Breast epithelium (tissue), 3 donors: Measurements from ENCODE around the gene MLLT1.

Experiments
- POLR2A ChIP-seq: fragments of 450-650 bp; IDR thresholded peaks from one replicate; pipeline ENCODE4 v1.6.1; 2016; ENCODE audit warnings: antibody characterized with exemption, mild to moderate bottlenecking, moderate library complexity
- TF ChIP-seq, protein P1 (sequence below), 3 donors: fragments of 450-650 bp; IDR thresholded peaks; one replicate each; pipeline ENCODE4 v1.5.1; 2016 to 2017; ENCODE audit warnings: antibody characterized with exemption in 3 of 3, mild to moderate bottlenecking in 3 of 3, moderate library complexity in 3 of 3

DNA sequence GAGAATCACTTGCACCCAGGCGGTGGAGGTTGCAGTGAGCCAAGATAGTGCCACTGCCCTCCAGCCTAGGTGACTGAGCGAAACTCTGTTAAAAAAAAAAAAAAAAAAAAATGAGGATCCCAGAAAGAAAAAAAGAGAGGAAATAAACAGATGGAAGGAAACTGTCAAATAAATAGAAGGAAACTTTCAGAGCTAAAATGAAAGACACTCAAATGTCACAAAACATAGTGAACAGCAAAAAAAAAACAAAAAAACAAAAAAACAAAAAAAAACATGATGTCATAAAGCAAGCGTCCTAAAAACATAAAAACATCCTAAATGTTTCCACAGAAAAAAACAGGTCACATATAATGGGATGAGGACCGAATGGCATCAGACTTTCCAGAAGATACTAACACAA is 15.0 kb downstream of the MLLT1 start:
- TF ChIP-seq, protein P1, sequence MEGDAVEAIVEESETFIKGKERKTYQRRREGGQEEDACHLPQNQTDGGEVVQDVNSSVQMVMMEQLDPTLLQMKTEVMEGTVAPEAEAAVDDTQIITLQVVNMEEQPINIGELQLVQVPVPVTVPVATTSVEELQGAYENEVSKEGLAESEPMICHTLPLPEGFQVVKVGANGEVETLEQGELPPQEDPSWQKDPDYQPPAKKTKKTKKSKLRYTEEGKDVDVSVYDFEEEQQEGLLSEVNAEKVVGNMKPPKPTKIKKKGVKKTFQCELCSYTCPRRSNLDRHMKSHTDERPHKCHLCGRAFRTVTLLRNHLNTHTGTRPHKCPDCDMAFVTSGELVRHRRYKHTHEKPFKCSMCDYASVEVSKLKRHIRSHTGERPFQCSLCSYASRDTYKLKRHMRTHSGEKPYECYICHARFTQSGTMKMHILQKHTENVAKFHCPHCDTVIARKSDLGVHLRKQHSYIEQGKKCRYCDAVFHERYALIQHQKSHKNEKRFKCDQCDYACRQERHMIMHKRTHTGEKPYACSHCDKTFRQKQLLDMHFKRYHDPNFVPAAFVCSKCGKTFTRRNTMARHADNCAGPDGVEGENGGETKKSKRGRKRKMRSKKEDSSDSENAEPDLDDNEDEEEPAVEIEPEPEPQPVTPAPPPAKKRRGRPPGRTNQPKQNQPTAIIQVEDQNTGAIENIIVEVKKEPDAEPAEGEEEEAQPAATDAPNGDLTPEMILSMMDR (IDR thresholded peaks at IDR 0.05): no peak
- TF ChIP-seq POLR2A: no peak
